ENCODE results near the gene SUGT1.

DNA sequence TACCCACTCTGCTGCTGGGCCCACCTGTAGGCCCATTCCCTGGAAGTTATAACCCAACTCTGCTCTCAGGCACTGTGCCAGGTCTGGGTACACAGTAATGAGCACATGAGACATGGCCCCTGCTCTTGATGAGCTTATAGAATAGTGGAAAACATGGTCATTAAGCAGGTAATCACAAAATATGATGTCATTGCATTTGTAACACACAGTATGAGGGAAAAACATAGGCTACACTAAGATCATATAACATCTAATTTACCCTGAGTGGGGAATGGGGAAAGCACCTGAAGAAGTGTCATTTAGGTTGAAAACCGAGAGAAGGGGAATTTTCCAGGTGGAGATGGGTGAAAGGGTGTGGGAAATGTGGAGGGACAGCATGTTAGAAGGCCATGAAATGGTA, 90.9 kb downstream of the SUGT1 start:
- TF ChIP-seq CTCF (conservative IDR thresholded peaks at IDR 0.05) (no peak), ZFX (IDR thresholded peaks at IDR 0.05) (no peak)

Data from C4-2B (cell line).